Fibroblast of pulmonary artery (primary cell): ENCODE data around the gene DUS1L.

ENCODE experiments used
- DNase-seq: peaks from one replicate; pipeline ENCODE4 v3.0.0-alpha.2; 2010; ENCODE audit warnings: low read depth
- H3K4me3 ChIP-seq: replicated peaks from 2 replicates; pipeline ENCODE4 v1.5.1; 2011; ENCODE audit warnings: low read depth, mild to moderate bottlenecking, control low read depth, low read length, moderate library complexity
- TF ChIP-seq, protein P1 (sequence below): IDR thresholded peaks from 2 replicates; pipeline ENCODE4 v1.5.1; 2011; ENCODE audit warnings: mild to moderate bottlenecking, control low read depth, low read length, inconsistent platforms; ENCODE audit errors: missing control alignments

The DUS1L gene

DNA sequence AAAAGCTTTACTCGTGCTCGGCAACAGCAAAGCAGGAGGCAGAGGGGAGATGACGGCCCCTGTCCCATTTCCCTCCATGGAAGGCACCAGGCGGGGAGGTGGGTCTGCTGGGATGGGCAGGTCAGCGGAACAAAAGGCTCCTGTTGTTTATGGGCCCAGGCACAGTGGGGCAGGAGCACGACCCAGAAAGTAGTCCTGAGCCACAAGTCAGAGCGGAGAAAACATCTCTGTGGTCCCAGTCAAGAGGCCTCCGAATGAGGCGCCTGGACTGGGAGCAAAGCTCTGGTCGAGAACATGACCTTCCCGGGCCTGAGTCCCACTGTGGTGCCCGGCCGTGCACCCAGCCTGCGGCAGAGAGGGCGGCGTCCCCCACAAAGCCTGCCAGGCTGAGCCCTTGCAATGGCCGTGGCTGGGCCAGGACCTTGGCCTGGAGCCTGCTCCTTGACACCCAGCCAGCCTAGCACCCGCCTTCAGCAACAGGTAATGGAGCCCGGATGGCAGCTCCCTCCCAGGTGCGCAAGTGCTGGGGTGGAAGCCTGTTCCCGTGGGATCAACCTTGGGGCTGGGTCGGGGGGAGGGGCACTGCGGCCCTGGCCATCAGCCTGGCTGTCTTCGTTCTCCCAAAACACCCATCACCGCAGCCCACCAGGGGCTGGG, 17.6 kb downstream of the DUS1L start:
- DNase-seq = no peak
- TF ChIP-seq, protein P1, sequence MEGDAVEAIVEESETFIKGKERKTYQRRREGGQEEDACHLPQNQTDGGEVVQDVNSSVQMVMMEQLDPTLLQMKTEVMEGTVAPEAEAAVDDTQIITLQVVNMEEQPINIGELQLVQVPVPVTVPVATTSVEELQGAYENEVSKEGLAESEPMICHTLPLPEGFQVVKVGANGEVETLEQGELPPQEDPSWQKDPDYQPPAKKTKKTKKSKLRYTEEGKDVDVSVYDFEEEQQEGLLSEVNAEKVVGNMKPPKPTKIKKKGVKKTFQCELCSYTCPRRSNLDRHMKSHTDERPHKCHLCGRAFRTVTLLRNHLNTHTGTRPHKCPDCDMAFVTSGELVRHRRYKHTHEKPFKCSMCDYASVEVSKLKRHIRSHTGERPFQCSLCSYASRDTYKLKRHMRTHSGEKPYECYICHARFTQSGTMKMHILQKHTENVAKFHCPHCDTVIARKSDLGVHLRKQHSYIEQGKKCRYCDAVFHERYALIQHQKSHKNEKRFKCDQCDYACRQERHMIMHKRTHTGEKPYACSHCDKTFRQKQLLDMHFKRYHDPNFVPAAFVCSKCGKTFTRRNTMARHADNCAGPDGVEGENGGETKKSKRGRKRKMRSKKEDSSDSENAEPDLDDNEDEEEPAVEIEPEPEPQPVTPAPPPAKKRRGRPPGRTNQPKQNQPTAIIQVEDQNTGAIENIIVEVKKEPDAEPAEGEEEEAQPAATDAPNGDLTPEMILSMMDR = no peak
- H3K4me3 ChIP-seq = no peak overlapping the region

DNA sequence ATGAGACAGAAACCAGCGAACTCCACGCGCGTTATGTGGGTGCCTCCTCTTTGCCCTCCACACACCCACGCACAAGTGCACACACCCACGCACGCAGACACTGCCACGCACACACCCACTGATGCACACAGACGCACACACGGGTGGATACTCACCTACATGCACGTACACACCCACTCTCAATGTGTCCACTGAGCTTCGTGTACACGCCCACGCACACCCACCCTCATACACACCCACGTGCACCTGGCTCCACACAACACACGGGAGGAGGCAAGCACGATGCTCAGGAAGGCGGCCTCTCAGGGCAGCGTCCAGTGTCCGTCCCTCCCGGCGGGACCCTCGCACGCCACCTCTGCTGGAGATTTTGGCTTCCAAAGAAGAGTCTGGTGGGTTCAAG, 18.2 kb downstream of the DUS1L start:
- DNase-seq = no peak
- H3K4me3 ChIP-seq = no peak overlapping the region
- TF ChIP-seq, protein P1 = no peak

DNA sequence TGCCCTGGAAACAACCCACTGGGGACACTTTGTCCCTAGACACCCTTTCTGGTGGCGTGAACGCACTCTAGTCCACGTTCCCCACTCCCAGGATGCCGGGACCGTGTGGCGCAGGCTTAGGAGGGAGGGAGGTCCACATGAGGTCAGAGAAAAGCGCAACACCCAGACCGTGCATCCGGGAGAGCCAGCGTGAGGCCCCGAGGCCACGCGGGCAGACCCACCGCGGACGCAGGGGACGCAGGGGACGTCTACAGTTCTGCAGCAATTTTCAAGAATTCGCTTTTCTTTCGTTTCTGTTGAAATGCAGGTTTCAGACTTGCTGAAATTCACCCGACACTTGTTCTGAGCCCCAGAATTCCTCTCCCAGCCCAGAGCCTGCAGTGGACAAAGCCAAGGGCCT, 18.7 kb downstream of the DUS1L start:
- no peak for DNase-seq
- TF ChIP-seq, protein P1 = no peak
- no peak overlapping the region for H3K4me3 ChIP-seq

DNA sequence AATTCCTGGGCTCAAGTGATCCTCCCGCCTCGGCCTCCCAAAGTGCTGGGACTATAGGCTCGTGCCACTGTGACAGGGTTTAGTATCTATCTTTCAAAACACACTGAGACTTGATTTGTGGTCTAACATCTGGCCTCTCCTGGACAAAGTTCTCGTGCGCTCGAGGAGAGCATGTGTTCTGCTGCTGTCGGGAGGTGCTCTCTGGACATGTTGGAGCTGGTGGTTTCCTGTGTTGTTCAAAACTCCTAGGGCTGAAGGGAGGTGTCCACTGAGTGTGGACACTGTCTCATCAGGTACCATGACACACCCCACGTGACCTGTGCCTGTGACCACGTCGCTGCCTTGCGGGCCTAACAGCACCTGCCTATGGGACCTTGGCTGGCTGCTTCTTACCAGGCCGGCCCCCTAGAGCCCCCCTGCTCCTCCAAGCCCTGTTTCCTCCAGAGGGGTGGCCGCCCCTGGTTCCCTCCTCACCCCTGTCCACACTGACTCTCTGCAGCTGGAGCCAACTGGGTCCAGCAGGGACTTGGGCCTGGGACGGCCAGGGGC, 19.6 kb downstream of the DUS1L start:
- TF ChIP-seq, protein P1 = no peak
- DNase-seq = no peak

DNA sequence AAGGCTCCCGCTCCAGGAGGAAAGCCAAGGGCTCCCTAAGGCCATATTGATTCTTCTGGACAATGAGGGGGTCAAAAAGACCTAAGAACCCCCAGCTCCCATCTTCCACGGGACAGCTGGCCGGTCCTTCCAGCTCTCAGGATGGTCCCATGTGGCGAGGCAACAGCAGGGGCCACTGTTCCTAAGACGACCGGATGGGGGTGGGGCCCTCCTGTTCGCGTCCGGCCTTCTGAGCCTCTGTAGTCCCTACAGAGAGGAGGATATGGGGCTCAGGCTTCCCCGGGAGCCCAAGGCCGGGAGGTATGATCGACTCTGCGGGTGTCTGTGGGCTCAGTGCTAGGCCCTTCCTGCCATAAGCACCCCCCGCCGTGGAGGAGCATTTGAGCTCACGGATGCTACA, 22.1 kb downstream of the DUS1L start:
- DNase-seq = no peak
- TF ChIP-seq, protein P1 = no peak
- H3K4me3 ChIP-seq = no peak overlapping the region

More for the DNA sequence above, 19.6 kb downstream of the DUS1L start:
- H3K4me3 ChIP-seq = no peak overlapping the region

DNA sequence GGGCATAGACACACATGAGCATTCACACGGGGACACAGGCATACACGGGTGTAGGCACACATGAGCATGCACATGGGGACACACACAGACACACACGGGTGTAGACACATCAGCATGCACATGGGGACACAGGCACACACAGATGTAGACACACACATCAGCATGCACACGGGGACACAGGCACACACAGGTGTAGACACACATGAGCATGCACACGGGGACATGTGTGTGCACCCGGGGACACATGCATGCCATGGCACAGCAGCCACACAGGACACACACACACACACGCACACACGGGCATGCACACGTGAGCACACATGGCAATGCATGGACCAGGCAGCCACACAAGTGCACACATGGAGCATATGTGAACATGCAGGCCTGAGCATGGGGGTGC, 23.0 kb downstream of the DUS1L start:
- TF ChIP-seq, protein P1 = no peak
- DNase-seq = no peak
- no peak overlapping the region for H3K4me3 ChIP-seq
